HEK293 (cell line): ENCODE measurements around the gene MTFR1L.

Source experiments
- CTCF ChIA-PET: fragments of 350-600 bp; formaldehyde crosslinking; extraction: SDS; loops from one replicate; lab custom pipeline; 2021; ENCODE audit warnings: antibody characterized with exemption; lab: Yijun Ruan, JAX
- POLR2A ChIA-PET: fragments of 300-600 bp; formaldehyde crosslinking; extraction: SDS; loops from one replicate; lab custom pipeline; 2020; ENCODE audit warnings: antibody characterized with exemption, inconsistent platforms; lab: Yijun Ruan, JAX
- H3K27ac ChIP-seq: fragments of 200-500 bp; sonication (Bioruptor generic); 2 replicates; pipeline ENCODE4 v1.5.1; 2014; ENCODE audit warnings: low read depth, low read length, control low read depth, inconsistent platforms; ENCODE audit errors: extremely low read depth
- H3K36me3 ChIP-seq, 2 experiments: fragments of 200-500 bp in 1 of 2; sonication (Bioruptor generic) in 1 of 2; 1 replicate in 1 of 2; 2 replicates in 1 of 2; pipeline ENCODE4 v1.5.1; 2014 to 2017; ENCODE audit warnings: inconsistent platforms in 2 of 2, low read length in 2 of 2; ENCODE audit not compliant: control insufficient read depth in 2 of 2, insufficient read depth in 1 of 2
- H3K4me1 ChIP-seq: fragments of 200-500 bp; sonication (Bioruptor generic); 2 replicates; pipeline ENCODE4 v1.5.1; 2014; ENCODE audit warnings: mild to moderate bottlenecking, low read length, inconsistent platforms; ENCODE audit not compliant: control insufficient read depth, insufficient read depth
- H3K4me3 ChIP-seq: 2 replicates; pipeline ENCODE4 v1.5.1; 2011; ENCODE audit warnings: low read depth, mild to moderate bottlenecking, control low read depth, low read length, moderate library complexity
- H3K9me3 ChIP-seq: fragments of 200-500 bp; sonication (Bioruptor generic); 2 replicates; pipeline ENCODE4 v1.5.1; 2014; ENCODE audit warnings: low read depth, low read length, inconsistent platforms; ENCODE audit not compliant: control insufficient read depth, insufficient read depth
- AEBP2 ChIP-seq: fragments of 450-650 bp; formaldehyde crosslinking; IDR thresholded peaks from 2 replicates; pipeline ENCODE4 v1.5.1; 2016; ENCODE audit warnings: missing biosample characterization, missing genetic modification characterization, borderline replicate concordance
- ELK4 ChIP-seq: IDR thresholded peaks from 2 replicates; pipeline ENCODE4 v1.6.1; 2011; ENCODE audit warnings: mild to moderate bottlenecking, low read depth, low read length, borderline replicate concordance
- HOXA7 ChIP-seq: sonication (generic); formaldehyde crosslinking; IDR thresholded peaks from 2 replicates; pipeline ENCODE4 v1.8.1; 2022; ENCODE audit warnings: missing genetic modification reagents, borderline replicate concordance
- HOXD13 ChIP-seq: sonication (generic); formaldehyde crosslinking; IDR thresholded peaks from 2 replicates; pipeline ENCODE4 v1.8.0; 2022; ENCODE audit warnings: missing genetic modification reagents, borderline replicate concordance
- KLF16 ChIP-seq: fragments of 450-650 bp; formaldehyde crosslinking; IDR thresholded peaks from 2 replicates; pipeline ENCODE4 v1.5.1; 2017; ENCODE audit warnings: missing biosample characterization, missing genetic modification characterization
- MYNN ChIP-seq: fragments of 450-650 bp; formaldehyde crosslinking; IDR thresholded peaks from 2 replicates; pipeline ENCODE4 v1.5.1; 2016; ENCODE audit warnings: missing biosample characterization, missing genetic modification characterization, borderline replicate concordance
- MZF1 ChIP-seq: fragments of 450-650 bp; formaldehyde crosslinking; IDR thresholded peaks from 2 replicates; pipeline ENCODE4 v1.5.1; 2017; ENCODE audit warnings: missing biosample characterization, missing genetic modification characterization, borderline replicate concordance
- PRDM4 ChIP-seq: fragments of 450-650 bp; formaldehyde crosslinking; IDR thresholded peaks from 2 replicates; pipeline ENCODE4 v1.5.1; 2017; ENCODE audit warnings: missing biosample characterization, missing genetic modification characterization
- TSHZ1 ChIP-seq: fragments of 450-650 bp; formaldehyde crosslinking; IDR thresholded peaks from 2 replicates; pipeline ENCODE4 v1.5.1; 2016; ENCODE audit warnings: missing biosample characterization, missing genetic modification characterization, borderline replicate concordance
- ZBTB21 ChIP-seq: fragments of 450-650 bp; formaldehyde crosslinking; IDR thresholded peaks from 2 replicates; pipeline ENCODE4 v1.5.1; 2017; ENCODE audit warnings: missing biosample characterization, missing genetic modification characterization
- ZEB2 ChIP-seq: fragments of 450-650 bp; formaldehyde crosslinking; IDR thresholded peaks from 2 replicates; pipeline ENCODE4 v1.5.1; 2016; ENCODE audit warnings: missing biosample characterization, missing genetic modification characterization
- ZNF138 ChIP-seq: fragments of 450-650 bp; formaldehyde crosslinking; IDR thresholded peaks from 2 replicates; pipeline ENCODE4 v1.5.1; 2016; ENCODE audit warnings: missing biosample characterization, missing genetic modification characterization, borderline replicate concordance
- ZNF140 ChIP-seq: fragments of 450-650 bp; formaldehyde crosslinking; IDR thresholded peaks from 2 replicates; pipeline ENCODE4 v1.5.1; 2016; ENCODE audit warnings: missing biosample characterization, missing genetic modification characterization
- ZNF157 ChIP-seq: fragments of 450-650 bp; formaldehyde crosslinking; IDR thresholded peaks from 2 replicates; pipeline ENCODE4 v1.5.1; 2016; ENCODE audit warnings: missing biosample characterization, missing genetic modification characterization
- ZNF239 ChIP-seq: fragments of 450-650 bp; formaldehyde crosslinking; IDR thresholded peaks from 2 replicates; pipeline ENCODE4 v1.5.1; 2016; ENCODE audit warnings: missing biosample characterization, missing genetic modification characterization
- ZNF248 ChIP-seq: fragments of 450-650 bp; formaldehyde crosslinking; IDR thresholded peaks from 2 replicates; pipeline ENCODE4 v1.5.1; 2017; ENCODE audit warnings: missing biosample characterization, missing genetic modification characterization
- ZNF394 ChIP-seq: fragments of 450-650 bp; formaldehyde crosslinking; IDR thresholded peaks from 2 replicates; pipeline ENCODE4 v1.5.1; 2016; ENCODE audit warnings: missing biosample characterization, missing genetic modification characterization, mild to moderate bottlenecking, moderate library complexity, borderline replicate concordance
- ZNF433 ChIP-seq: fragments of 450-650 bp; formaldehyde crosslinking; IDR thresholded peaks from 2 replicates; pipeline ENCODE4 v1.5.1; 2016; ENCODE audit warnings: missing biosample characterization, missing genetic modification characterization, low read depth
- ZNF501 ChIP-seq: fragments of 450-650 bp; formaldehyde crosslinking; IDR thresholded peaks from 2 replicates; pipeline ENCODE4 v1.5.1; 2016; ENCODE audit warnings: missing biosample characterization, missing genetic modification characterization
- ZNF558 ChIP-seq: fragments of 450-650 bp; formaldehyde crosslinking; IDR thresholded peaks from 2 replicates; pipeline ENCODE4 v1.5.1; 2016; ENCODE audit warnings: missing biosample characterization, missing genetic modification characterization
- ZNF571 ChIP-seq: fragments of 450-650 bp; formaldehyde crosslinking; IDR thresholded peaks from 2 replicates; pipeline ENCODE4 v1.5.0; 2017; ENCODE audit warnings: missing biosample characterization, missing genetic modification characterization
- ZNF580 ChIP-seq: fragments of 450-650 bp; formaldehyde crosslinking; IDR thresholded peaks from 2 replicates; pipeline ENCODE4 v1.5.1; 2016; ENCODE audit warnings: missing biosample characterization, missing genetic modification characterization
- ZNF629 ChIP-seq: fragments of 450-650 bp; formaldehyde crosslinking; IDR thresholded peaks from 2 replicates; pipeline ENCODE4 v1.5.1; 2017; ENCODE audit warnings: missing biosample characterization, missing genetic modification characterization
- ZNF645 ChIP-seq: fragments of 450-650 bp; formaldehyde crosslinking; IDR thresholded peaks from 2 replicates; pipeline ENCODE4; 2016; ENCODE audit warnings: missing biosample characterization, missing genetic modification characterization
- ZNF664 ChIP-seq: fragments of 450-650 bp; formaldehyde crosslinking; IDR thresholded peaks from 2 replicates; pipeline ENCODE4 v1.5.1; 2016; ENCODE audit warnings: missing biosample characterization, missing genetic modification characterization
- ZNF670 ChIP-seq: fragments of 450-650 bp; formaldehyde crosslinking; IDR thresholded peaks from 2 replicates; pipeline ENCODE4 v1.5.1; 2016; ENCODE audit warnings: missing biosample characterization, missing genetic modification characterization, low read depth

MTFR1L gene

GRCh38 chr1:25866288-25866687 is 46.5 kb downstream of the MTFR1L start (continued):
- TF ChIP-seq ZNF140 (no peak), ZNF157 (tag by site-specific recombination) (no peak), KLF16 (tag by site-specific recombination) (no peak), ZNF433 (tag by site-specific recombination) (no peak), ZNF394 (tag by site-specific recombination) (no peak), ZNF558 (tag by site-specific recombination) (no peak)

- H3K36me3 ChIP-seq: peaks cover 0 to 33% of the 10 kb centered on the region in 2 experiments; a peak in 1 of 3 replicates
- ChIA-PET POLR2A (no interaction called here), CTCF (interaction anchor here (1.2 kb wide), 1 partner anchor 28 kb away, joined by 4 read pairs; no protein-coding TSS in a partner anchor)
- H3K4me3 ChIP-seq: no peak overlapping the region
- H3K4me1 ChIP-seq: no peaks in the 10 kb centered on the region
- TF ChIP-seq ZNF501 (tag by site-specific recombination): no peak
- TF ChIP-seq MYNN (tag by site-specific recombination): no peak
- TF ChIP-seq HOXD13 (CRISPR knock-in tag): no peak
- no peak for TF ChIP-seq ZNF629 (tag by site-specific recombination)
- TF ChIP-seq ZNF239: no peak
- TF ChIP-seq ZBTB21: no peak
- no peak for TF ChIP-seq ZNF571 (tag by site-specific recombination)
- no peak for TF ChIP-seq HOXA7 (CRISPR knock-in tag)
- TF ChIP-seq TSHZ1 (tag by site-specific recombination): no peak
- no peak for TF ChIP-seq ZNF645 (tag by site-specific recombination)
- TF ChIP-seq ZEB2 (tag by site-specific recombination): no peak
- no peak for TF ChIP-seq MZF1 (tag by site-specific recombination)
- TF ChIP-seq ZNF670 (tag by site-specific recombination): no peak
- no peak for TF ChIP-seq ZNF580
- TF ChIP-seq ELK4: no peak
- TF ChIP-seq ZNF248 (tag by site-specific recombination): no peak
- TF ChIP-seq ZNF664 (tag by site-specific recombination): no peak
- no peak for TF ChIP-seq PRDM4 (tag by site-specific recombination)
- no peak for TF ChIP-seq ZNF138
- TF ChIP-seq AEBP2 (tag by site-specific recombination): no peak
- no peaks in the 10 kb centered on the region for H3K9me3 ChIP-seq
- H3K27ac ChIP-seq: no peak overlapping the region
Observed at GRCh38 chr1:25867210-25867991, 47.6 kb downstream of the MTFR1L start.
